Parietal lobe (tissue), 1 donor: ENCODE measurements around the gene PLAC9. TPM values are rescaled to one million over a fixed set of nuclear protein-coding genes. Genes with fewer than 3 reads are reported as not detected.

Source experiments
- total RNA-seq: library from RNA; depleted of rRNA; stranded (reverse); fragments of >200 nt; gene quantifications from one replicate; pipeline ENCODE4 v1.2.3, GENCODE V29; 2014

Gene PLAC9, protein sequence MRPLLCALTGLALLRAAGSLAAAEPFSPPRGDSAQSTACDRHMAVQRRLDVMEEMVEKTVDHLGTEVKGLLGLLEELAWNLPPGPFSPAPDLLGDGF
- 1.3 TPM for total RNA-seq

DNA sequence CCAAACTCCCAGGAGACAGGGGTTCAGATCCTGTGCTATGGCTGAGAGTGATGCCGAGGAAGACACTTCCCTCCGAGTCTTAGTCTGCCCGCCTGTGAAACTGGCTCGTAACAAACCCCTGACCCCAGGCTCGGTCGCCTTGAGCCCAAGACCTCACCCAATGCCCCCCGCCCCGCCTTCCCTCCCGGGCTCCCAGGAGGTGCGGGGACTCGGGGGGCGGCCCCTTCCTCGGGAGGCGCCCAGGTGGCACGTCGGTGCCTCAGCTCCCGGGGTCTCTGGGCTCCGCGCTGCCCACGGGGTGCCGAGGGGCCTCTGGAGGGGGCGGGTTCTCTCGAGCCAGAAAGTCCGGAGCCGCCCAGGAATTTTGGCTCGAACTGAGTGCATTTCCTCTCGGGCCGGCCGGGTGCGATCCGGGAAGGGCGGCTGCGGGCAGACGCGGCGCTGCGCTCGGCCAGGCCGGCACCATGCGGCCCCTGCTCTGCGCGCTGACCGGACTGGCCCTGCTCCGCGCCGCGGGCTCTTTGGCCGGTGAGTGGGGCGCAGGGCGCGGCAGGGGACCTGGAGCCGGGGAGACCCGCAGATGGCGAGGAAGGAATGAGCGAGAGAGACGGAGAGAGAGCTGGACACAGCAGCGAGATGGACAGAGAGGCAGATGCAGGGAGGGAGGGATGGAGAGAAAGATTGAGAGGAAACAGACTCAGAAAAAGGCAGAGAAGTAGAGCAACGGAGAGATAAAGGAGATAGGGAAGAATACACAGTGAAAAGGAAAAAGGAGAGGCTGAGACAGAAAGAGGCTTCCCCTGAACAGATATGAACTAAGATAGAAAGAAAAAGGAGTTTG lies at the start of gene PLAC9:
Gene PLAC9, plus strand, starts transcription at position 432 of the 841 bp plus-strand sequence. Its CDS starts 33 bp downstream, at position 465.

Other genes with a start within 250 kb of the PLAC9 start
- gene SFTPD, start 183.6 kb upstream of the PLAC9 start, total RNA-seq: 0.94 TPM
- 10.6 TPM for gene TMEM254, start 54.1 kb upstream of the PLAC9 start, total RNA-seq
- gene ANXA11, start 72.8 kb downstream of the PLAC9 start, total RNA-seq: 2.5 TPM
- gene MAT1A, start 156.9 kb downstream of the PLAC9 start, total RNA-seq: not detected
- gene DYDC1, start 224.0 kb downstream of the PLAC9 start, total RNA-seq: not detected
- gene DYDC2, start 224.1 kb downstream of the PLAC9 start, total RNA-seq: 2.8 TPM